ENCODE measurements around the gene CHST12.
"Not testable (repeated sequence)": the region's sequence is repeated elsewhere in the genome, so short reads cannot be mapped to it uniquely, and the experiment has no call there.

Gene CHST12

GRCh38 chr7:2405201-2405600 lies 1.8 kb downstream of the CHST12 start:
- no peak for DNase-seq

- DNase-seq: no peak
Measured at GRCh38 chr7:2405601-2406345, 2.4 kb downstream of the CHST12 start.

GRCh38 chr7:2409745-2410414 lies 6.5 kb downstream of the CHST12 start:
- no peak for DNase-seq

- DNase-seq: no peak
Measured at GRCh38 chr7:2411049-2411448, 7.6 kb downstream of the CHST12 start.

- no peak for DNase-seq
Measured at GRCh38 chr7:2411815-2412586, 8.6 kb downstream of the CHST12 start.

- no peak for DNase-seq
Measured at GRCh38 chr7:2412587-2413201, 9.3 kb downstream of the CHST12 start.

- no peak for DNase-seq
Measured at GRCh38 chr7:2416063-2416462, 12.7 kb downstream of the CHST12 start.

GRCh38 chr7:2416650-2417049 lies 13.2 kb downstream of the CHST12 start:
- DNase-seq: no peak

- DNase-seq: not testable (repeated sequence)
Measured at GRCh38 chr7:2417178-2417577, 13.8 kb downstream of the CHST12 start.

GRCh38 chr7:2417981-2418481 lies 14.6 kb downstream of the CHST12 start:
- no peak for DNase-seq

- DNase-seq: no peak
Measured at GRCh38 chr7:2420216-2420933, 17.0 kb downstream of the CHST12 start.

- no peak for DNase-seq
Measured at GRCh38 chr7:2421943-2422310, 18.5 kb downstream of the CHST12 start.

GRCh38 chr7:2425749-2426148 lies 22.3 kb downstream of the CHST12 start:
- no peak for DNase-seq

- no peak for DNase-seq
Measured at GRCh38 chr7:2431260-2431867, 28.0 kb downstream of the CHST12 start.

GRCh38 chr7:2432910-2433712 lies 29.7 kb downstream of the CHST12 start:
- DNase-seq: no peak

- no peak for DNase-seq
Measured at GRCh38 chr7:2433713-2434550, 30.5 kb downstream of the CHST12 start.

- DNase-seq: no peak
Measured at GRCh38 chr7:2435146-2435545, 31.7 kb downstream of the CHST12 start.

GRCh38 chr7:2436341-2437104 lies 33.1 kb downstream of the CHST12 start:
- no peak for DNase-seq

- no peak for DNase-seq
Measured at GRCh38 chr7:2437136-2437535, 33.7 kb downstream of the CHST12 start.
